Measurements from ENCODE around the gene IL15.
"Not testable (repeated sequence)": the region's sequence is repeated elsewhere in the genome, so short reads cannot be mapped to it uniquely, and the experiment has no call there.

IL15 gene

DNA sequence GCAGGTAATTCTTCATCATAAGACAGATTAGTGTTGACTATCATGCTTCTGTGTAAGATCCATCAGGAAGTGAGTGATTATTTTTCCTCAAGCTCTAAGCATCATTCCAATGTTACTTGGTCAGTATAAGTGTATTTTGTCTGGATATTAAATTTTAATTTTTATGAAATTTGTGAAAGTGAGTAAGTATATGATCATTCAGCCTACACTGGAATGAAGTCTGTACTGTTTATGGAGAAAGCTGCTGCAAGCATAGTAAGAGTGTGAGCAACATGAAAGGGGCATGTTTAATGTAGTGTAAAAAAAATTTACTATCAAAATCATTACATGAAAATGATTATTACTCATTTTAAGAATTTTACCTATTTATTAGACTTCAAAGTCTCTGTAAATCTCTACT lies 84.8 kb downstream of the IL15 start:
- H3K27ac ChIP-seq: no peak overlapping the region
- TF ChIP-seq, protein P1, sequence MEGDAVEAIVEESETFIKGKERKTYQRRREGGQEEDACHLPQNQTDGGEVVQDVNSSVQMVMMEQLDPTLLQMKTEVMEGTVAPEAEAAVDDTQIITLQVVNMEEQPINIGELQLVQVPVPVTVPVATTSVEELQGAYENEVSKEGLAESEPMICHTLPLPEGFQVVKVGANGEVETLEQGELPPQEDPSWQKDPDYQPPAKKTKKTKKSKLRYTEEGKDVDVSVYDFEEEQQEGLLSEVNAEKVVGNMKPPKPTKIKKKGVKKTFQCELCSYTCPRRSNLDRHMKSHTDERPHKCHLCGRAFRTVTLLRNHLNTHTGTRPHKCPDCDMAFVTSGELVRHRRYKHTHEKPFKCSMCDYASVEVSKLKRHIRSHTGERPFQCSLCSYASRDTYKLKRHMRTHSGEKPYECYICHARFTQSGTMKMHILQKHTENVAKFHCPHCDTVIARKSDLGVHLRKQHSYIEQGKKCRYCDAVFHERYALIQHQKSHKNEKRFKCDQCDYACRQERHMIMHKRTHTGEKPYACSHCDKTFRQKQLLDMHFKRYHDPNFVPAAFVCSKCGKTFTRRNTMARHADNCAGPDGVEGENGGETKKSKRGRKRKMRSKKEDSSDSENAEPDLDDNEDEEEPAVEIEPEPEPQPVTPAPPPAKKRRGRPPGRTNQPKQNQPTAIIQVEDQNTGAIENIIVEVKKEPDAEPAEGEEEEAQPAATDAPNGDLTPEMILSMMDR (conservative IDR thresholded peaks at IDR 0.05): no peak
- TF ChIP-seq ZFX (IDR thresholded peaks at IDR 0.05): no peak

DNA sequence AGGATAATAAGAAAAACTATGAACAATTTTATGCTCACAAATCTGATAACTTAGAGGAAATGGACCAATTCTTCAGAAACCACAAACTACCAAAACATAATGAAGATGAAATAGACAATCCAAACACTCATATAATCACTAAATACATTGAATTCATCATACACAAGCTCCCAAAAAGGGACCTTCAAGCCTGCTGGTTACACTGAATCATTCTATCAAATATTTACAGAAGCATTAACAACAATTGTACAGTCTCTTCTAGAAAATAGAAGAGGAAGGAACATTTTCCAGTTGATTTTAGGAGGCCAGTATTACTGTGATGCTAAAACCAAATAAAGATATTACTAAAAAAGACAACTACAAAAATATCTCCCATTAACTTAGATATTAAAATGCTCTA lies 88.3 kb downstream of the IL15 start:
- no peak overlapping the region for H3K27ac ChIP-seq
- no peak for TF ChIP-seq ZFX (IDR thresholded peaks at IDR 0.05)
- TF ChIP-seq, protein P1 (conservative IDR thresholded peaks at IDR 0.05): no peak

DNA sequence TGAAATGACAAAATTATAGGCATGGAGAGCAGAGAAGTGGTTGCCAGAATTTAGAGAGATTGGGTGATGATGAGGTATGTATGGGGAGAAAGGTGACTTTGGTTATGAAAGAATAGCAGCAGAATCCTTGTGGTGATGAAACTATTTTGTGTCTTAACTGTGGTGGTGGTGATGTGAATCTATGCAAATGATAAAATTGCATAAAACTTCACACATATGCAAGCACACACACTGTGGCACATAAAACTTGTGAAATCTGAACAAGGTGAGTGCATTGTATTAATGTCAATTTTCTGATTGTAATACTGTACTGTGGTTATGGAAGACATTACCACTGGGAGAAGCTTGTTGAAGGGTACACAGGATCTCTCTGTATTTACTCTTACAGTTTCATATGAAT lies 91.0 kb downstream of the IL15 start:
- TF ChIP-seq, protein P1 (conservative IDR thresholded peaks at IDR 0.05): no peak
- TF ChIP-seq ZFX (IDR thresholded peaks at IDR 0.05): no peak
- no peak overlapping the region for H3K27ac ChIP-seq

DNA sequence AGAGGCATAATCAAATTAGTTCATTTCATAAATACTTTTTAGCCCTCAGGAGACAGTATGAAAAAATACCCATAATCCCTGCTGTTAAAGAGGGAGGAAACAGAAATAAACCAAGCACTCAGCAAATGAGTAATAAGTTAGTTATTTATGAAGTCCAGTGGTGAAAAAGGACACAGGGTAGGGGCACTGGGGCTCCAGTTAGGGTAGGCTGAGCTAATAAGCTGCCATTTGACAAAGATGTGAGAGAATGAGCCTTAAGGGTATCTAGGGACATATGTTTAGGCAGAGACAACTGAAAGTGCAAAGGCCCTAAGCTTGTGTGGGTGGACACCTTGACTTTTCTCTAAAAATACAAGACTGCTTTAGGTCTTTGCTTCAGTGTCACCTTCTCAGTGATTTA lies 94.4 kb downstream of the IL15 start:
- no peak for TF ChIP-seq ZFX (IDR thresholded peaks at IDR 0.05)
- TF ChIP-seq, protein P1 (conservative IDR thresholded peaks at IDR 0.05): no peak
- no peak overlapping the region for H3K27ac ChIP-seq

DNA sequence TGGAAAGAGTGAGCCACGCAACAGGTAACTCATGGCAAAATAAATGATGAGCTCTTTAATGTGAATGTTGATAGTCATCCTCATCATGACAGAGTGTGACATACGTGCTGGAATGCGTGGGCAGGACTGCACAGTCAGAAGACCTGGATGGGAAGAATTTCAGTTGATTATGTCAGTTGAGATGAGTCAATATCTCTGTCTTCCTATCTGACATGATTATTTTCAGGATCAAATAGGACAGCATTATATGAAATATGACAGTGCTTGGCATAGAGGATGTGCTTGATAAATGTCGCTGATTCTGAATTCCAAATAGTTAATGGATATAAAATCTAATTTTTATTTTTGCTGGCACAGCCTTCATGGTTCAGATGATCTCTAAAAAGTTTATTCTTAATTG lies 95.1 kb downstream of the IL15 start:
- H3K27ac ChIP-seq: no peak overlapping the region
- TF ChIP-seq, protein P1 (conservative IDR thresholded peaks at IDR 0.05): no peak
- no peak for TF ChIP-seq ZFX (IDR thresholded peaks at IDR 0.05)

DNA sequence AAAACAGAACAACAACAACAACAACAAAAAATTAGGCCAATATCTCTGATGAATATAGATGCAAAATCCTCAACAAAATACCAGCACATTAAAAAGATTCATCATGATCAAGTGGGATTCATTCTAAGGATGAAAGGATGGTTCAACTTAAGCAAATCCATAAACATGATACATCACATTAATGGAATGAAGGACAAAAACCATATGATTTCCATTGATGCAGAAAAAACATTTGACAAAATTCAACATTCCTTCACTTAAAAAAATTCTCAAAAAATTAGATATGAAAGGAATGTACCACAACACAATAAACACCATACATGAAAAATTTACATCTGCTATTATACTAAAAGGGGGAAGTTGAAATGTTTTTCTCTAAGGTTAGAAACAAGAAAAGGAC lies 103.3 kb downstream of the IL15 start:
- TF ChIP-seq ZFX (IDR thresholded peaks at IDR 0.05): no peak
- TF ChIP-seq, protein P1 (conservative IDR thresholded peaks at IDR 0.05): no peak
- no peak overlapping the region for H3K27ac ChIP-seq

DNA sequence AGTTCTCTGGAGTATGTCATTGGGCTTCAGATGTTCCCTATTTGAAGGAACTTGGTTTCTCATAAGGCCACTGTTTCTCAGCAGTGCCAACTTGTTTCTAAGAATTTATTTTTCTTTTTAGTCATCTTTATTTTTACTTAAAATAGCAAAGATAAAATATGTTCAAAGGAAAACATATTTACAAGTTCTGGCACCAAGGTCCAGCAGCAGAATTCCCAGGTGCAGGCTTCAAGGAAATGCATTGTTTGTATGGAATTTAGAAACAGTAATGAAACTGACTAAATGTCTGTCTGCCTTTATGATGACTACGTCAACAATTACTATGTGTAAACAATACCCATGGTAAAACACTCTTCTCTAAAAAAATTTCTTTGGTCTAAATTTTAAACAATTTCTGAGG lies 109.6 kb downstream of the IL15 start:
- TF ChIP-seq, protein P1 (conservative IDR thresholded peaks at IDR 0.05): no peak
- no peak overlapping the region for H3K27ac ChIP-seq

DNA sequence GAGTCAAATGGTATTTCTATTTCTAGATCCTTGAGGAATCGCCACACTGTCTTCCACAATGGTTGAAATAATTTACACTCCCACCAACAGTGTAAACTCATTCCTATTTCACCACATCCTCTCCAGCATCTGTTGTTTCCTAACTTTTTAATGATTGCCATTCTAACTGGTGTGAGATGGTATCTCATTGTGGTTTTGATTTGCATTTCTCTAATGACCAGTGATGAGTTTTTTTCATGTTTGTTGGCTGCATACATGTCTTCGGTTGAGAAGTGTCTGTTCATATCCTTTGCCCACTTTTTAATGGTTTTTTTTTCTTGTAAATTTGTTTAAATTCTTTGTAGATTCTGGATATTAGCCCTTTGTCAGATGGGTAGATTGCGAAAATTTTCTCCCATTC lies 115.4 kb downstream of the IL15 start:
- not testable (repeated sequence) for H3K27ac ChIP-seq

Measured in C4-2B (cell line).